Measurements from ENCODE around the gene ANO3.
"Not testable (repeated sequence)": the region's sequence is repeated elsewhere in the genome, so short reads cannot be mapped to it uniquely, and the experiment has no call there.

The ANO3 gene

GRCh38 chr11:26579683-26580082 is 247.8 kb downstream of the ANO3 start:
- DNase-seq: no peak

- no peak for DNase-seq
Observed at GRCh38 chr11:26580929-26581328, 249.0 kb downstream of the ANO3 start.

- no peak for DNase-seq
Observed at GRCh38 chr11:26583550-26583949, 251.6 kb downstream of the ANO3 start.

- no peak for DNase-seq
Observed at GRCh38 chr11:26584818-26585217, 252.9 kb downstream of the ANO3 start.

GRCh38 chr11:26587073-26587472 is 255.1 kb downstream of the ANO3 start:
- DNase-seq: no peak

GRCh38 chr11:26593691-26594090 is 261.8 kb downstream of the ANO3 start:
- DNase-seq: no peak

GRCh38 chr11:26595207-26595865 is 263.4 kb downstream of the ANO3 start:
- not testable (repeated sequence) for DNase-seq

- DNase-seq: not testable (repeated sequence)
Observed at GRCh38 chr11:26597049-26597689, 265.2 kb downstream of the ANO3 start.

GRCh38 chr11:26597899-26598298 is 266.0 kb downstream of the ANO3 start:
- DNase-seq: no peak

- DNase-seq: no peak
Observed at GRCh38 chr11:26599425-26599824, 267.5 kb downstream of the ANO3 start.

- DNase-seq: no peak
Observed at GRCh38 chr11:26599876-26600434, 268.0 kb downstream of the ANO3 start.

- no peak for DNase-seq
Observed at GRCh38 chr11:26607725-26608506, 276.0 kb downstream of the ANO3 start.

GRCh38 chr11:26608507-26609146 is 276.7 kb downstream of the ANO3 start:
- no peak for DNase-seq

GRCh38 chr11:26613759-26614158 is 281.8 kb downstream of the ANO3 start:
- DNase-seq: no peak

- no peak for DNase-seq
Observed at GRCh38 chr11:26618441-26618840, 286.5 kb downstream of the ANO3 start.

GRCh38 chr11:26620282-26621045 is 288.5 kb downstream of the ANO3 start:
- no peak for DNase-seq

- DNase-seq: no peak
Observed at GRCh38 chr11:26621132-26621531, 289.2 kb downstream of the ANO3 start.

- no peak for DNase-seq
Observed at GRCh38 chr11:26622181-26622580, 290.3 kb downstream of the ANO3 start.

GRCh38 chr11:26623076-26623659 is 291.2 kb downstream of the ANO3 start:
- DNase-seq: no peak

- no peak for DNase-seq
Observed at GRCh38 chr11:26626346-26626745, 294.4 kb downstream of the ANO3 start.

- no peak for DNase-seq
Observed at GRCh38 chr11:26632691-26633159, 300.8 kb downstream of the ANO3 start.

- DNase-seq: not testable (repeated sequence)
Observed at GRCh38 chr11:26643314-26643713, 311.4 kb downstream of the ANO3 start.

All from stimulated activated naive CD4-positive, alpha-beta T cell treated with Interleukin-2 at 50 U/mL for 16 hours (primary cell).